Sigmoid colon (tissue), 4 donors: ENCODE data around the gene FAM227B.

Experiments used
- EP300 ChIP-seq, 4 donors: sonication (generic); formaldehyde crosslinking; IDR thresholded peaks; one replicate each; pipeline ENCODE4 v1.6.1; 2017; ENCODE audit warnings: antibody characterized with exemption in 4 of 4
- POLR2A ChIP-seq, 2 donors: fragments of 450-650 bp; IDR thresholded peaks; one replicate each; pipeline ENCODE4 v1.6.1; 2016; ENCODE audit warnings: antibody characterized with exemption in 2 of 2, mild to moderate bottlenecking in 2 of 2, moderate library complexity in 2 of 2
- TF ChIP-seq, protein P1 (sequence below), 4 experiments: fragments of 450-650 bp in 3 of 4; fragments of 200-600 bp in 1 of 4; IDR thresholded peaks; one replicate each; pipeline ENCODE4 v1.5.1; 2016 to 2019; ENCODE audit warnings: antibody characterized with exemption in 4 of 4, mild to moderate bottlenecking in 3 of 4, moderate library complexity in 2 of 4

DNA sequence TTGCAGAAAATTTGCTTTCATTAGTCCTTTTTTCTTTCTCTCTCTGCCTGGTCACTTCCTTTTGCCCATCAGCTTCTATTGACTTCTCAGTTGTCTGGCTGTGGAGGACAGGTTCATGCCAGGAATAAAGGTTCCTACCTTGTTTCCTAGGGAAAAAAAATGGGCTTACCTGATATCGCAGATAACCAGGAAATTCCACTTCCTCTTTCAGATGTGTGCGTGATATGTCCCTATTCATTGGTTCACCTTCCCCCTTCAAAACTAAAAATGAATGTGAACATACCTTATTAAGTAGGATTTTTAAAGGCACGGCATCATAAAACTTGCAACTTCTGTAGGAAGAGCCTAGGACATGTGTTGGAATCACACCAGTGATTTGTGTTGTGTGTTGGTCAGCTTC lies 317.6 kb downstream of the FAM227B start:
- TF ChIP-seq, protein P1, sequence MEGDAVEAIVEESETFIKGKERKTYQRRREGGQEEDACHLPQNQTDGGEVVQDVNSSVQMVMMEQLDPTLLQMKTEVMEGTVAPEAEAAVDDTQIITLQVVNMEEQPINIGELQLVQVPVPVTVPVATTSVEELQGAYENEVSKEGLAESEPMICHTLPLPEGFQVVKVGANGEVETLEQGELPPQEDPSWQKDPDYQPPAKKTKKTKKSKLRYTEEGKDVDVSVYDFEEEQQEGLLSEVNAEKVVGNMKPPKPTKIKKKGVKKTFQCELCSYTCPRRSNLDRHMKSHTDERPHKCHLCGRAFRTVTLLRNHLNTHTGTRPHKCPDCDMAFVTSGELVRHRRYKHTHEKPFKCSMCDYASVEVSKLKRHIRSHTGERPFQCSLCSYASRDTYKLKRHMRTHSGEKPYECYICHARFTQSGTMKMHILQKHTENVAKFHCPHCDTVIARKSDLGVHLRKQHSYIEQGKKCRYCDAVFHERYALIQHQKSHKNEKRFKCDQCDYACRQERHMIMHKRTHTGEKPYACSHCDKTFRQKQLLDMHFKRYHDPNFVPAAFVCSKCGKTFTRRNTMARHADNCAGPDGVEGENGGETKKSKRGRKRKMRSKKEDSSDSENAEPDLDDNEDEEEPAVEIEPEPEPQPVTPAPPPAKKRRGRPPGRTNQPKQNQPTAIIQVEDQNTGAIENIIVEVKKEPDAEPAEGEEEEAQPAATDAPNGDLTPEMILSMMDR (IDR thresholded peaks at IDR 0.05) = no peak
- TF ChIP-seq POLR2A (IDR thresholded peaks at IDR 0.05) (no peak), EP300 (IDR thresholded peaks at IDR 0.05) (no peak)
